Gastroesophageal sphincter (tissue), 4 donors: ENCODE data around the gene UBA6. TPM values are rescaled to one million over a fixed set of nuclear protein-coding genes. Genes with fewer than 3 reads are reported as not detected.
"Not testable (repeated sequence)": the region's sequence is repeated elsewhere in the genome, so short reads cannot be mapped to it uniquely, and the experiment has no call there.

Experiments
- ATAC-seq: fragments of 150-250 bp; one replicate; pipeline ENCODE4 v1.9.1; 2016; ENCODE audit warnings: mild to moderate bottlenecking, moderate library complexity
- H3K27ac ChIP-seq, 4 donors: fragments of 200-600 bp; sonication (generic) in 3 of 4; 1 replicate in 3 of 4; 2 replicates in 1 of 4; pipeline ENCODE4 v1.5.1; 2016 to 2019
- H3K27me3 ChIP-seq: fragments of 200-600 bp; sonication (generic); one replicate; pipeline ENCODE4 v1.5.1; 2019
- H3K36me3 ChIP-seq, 2 donors: fragments of 200-600 bp; sonication (generic); one replicate each; pipeline ENCODE4 v1.5.1; 2019; ENCODE audit warnings: control low read depth in 1 of 2
- H3K4me1 ChIP-seq, 3 donors: fragments of 200-600 bp; sonication (generic); 1 replicate in 2 of 3; 2 replicates in 1 of 3; pipeline ENCODE4 v1.5.1; 2016 to 2019; ENCODE audit warnings: control low read depth in 2 of 3
- H3K4me3 ChIP-seq, 2 donors: fragments of 200-600 bp; sonication (generic); one replicate each; pipeline ENCODE4 v1.5.1; 2019; ENCODE audit warnings: mild to moderate bottlenecking in 1 of 2, moderate library complexity in 1 of 2
- H3K9me3 ChIP-seq, 3 donors: fragments of 200-600 bp; sonication (generic); one replicate each; pipeline ENCODE4 v1.5.1; 2017 to 2019; ENCODE audit warnings: control low read depth in 2 of 3
- CTCF ChIP-seq, 4 experiments: fragments of 200-600 bp in 2 of 4; fragments of 450-650 bp in 2 of 4; sonication (generic) in 1 of 4; IDR thresholded peaks; one replicate each; pipeline ENCODE4 v1.5.1; 2017 to 2019; ENCODE audit warnings: antibody characterized with exemption in 4 of 4, mild to moderate bottlenecking in 2 of 4, moderate library complexity in 2 of 4
- EP300 ChIP-seq: sonication (generic); formaldehyde crosslinking; IDR thresholded peaks from one replicate; pipeline ENCODE4 v1.6.1; 2017; ENCODE audit warnings: antibody characterized with exemption, mild to moderate bottlenecking
- POLR2A ChIP-seq, 2 donors: fragments of 450-650 bp; IDR thresholded peaks; one replicate each; pipeline ENCODE4 v1.6.1; 2017; ENCODE audit warnings: antibody characterized with exemption in 2 of 2, mild to moderate bottlenecking in 2 of 2, moderate library complexity in 1 of 2
- POLR2AphosphoS5 ChIP-seq: sonication (generic); formaldehyde crosslinking; IDR thresholded peaks from one replicate; pipeline ENCODE4 v1.6.1; 2017; ENCODE audit warnings: antibody characterized with exemption
- WGBS, 2 donors: methylation state at CpG; one replicate each; pipeline ENCODE4 v1.1.5; 2018; ENCODE audit warnings: low coverage in 1 of 2; 5-methylcytosine and 5-hydroxymethylcytosine counted together
- total RNA-seq, 4 donors: library from RNA; depleted of rRNA; stranded (reverse); fragments of >200 nt; gene quantifications; one replicate each; pipeline ENCODE4 v1.1.0, GENCODE V29; 2016

The UBA6 gene
- total RNA-seq, 4 donors from 2014 or later: 29.9 to 87.6 (median 46.7) TPM

- WGBS, 2 donors: 100% methylated on average over 1 to 2 of the region's 2 CpGs
- Histone ChIP-seq H3K27me3 (no peaks in the 10 kb centered on the region), H3K4me3 (no peak overlapping the region), H3K27ac (no peak overlapping the region), H3K9me3 (no peaks in the 10 kb centered on the region), H3K36me3 (peaks cover 0 to 76% of the 10 kb centered on the region in 2 donors), H3K4me1 (no peaks in the 10 kb centered on the region)
- no peak for ATAC-seq
- TF ChIP-seq POLR2A (IDR thresholded peaks at IDR 0.05): no peak
- TF ChIP-seq CTCF (IDR thresholded peaks at IDR 0.05): no peak
Measured at GRCh38 chr4:67659065-67659464, 41.9 kb downstream of the UBA6 start.

GRCh38 chr4:67658302-67658701, 42.7 kb downstream of the UBA6 start:
- H3K4me3 ChIP-seq: no peak overlapping the region
- H3K27ac ChIP-seq: no peak overlapping the region
- H3K27me3 ChIP-seq: no peaks in the 10 kb centered on the region
- H3K4me1 ChIP-seq: no peaks in the 10 kb centered on the region
- WGBS, 2 donors: 90 to 94% methylated on average over 2 to 3 of the region's 3 CpGs
- peaks cover 0 to 76% of the 10 kb centered on the region in 2 donors for H3K36me3 ChIP-seq
- no peaks in the 10 kb centered on the region for H3K9me3 ChIP-seq
- ATAC-seq: no peak
- TF ChIP-seq EP300: no peak
- no peak for TF ChIP-seq CTCF (IDR thresholded peaks at IDR 0.05)
- TF ChIP-seq POLR2AphosphoS5: no peak
- no peak for TF ChIP-seq POLR2A (IDR thresholded peaks at IDR 0.05)

- H3K27ac ChIP-seq: no peak overlapping the region
- H3K27me3 ChIP-seq: no peaks in the 10 kb centered on the region
- H3K4me1 ChIP-seq: no peaks in the 10 kb centered on the region
- no peak overlapping the region for H3K4me3 ChIP-seq
- peaks cover 0 to 65% of the 10 kb centered on the region in 2 donors for H3K36me3 ChIP-seq
- ATAC-seq: no peak
- no peaks in the 10 kb centered on the region for H3K9me3 ChIP-seq
- TF ChIP-seq EP300: no peak
- TF ChIP-seq POLR2AphosphoS5: no peak
- no peak for TF ChIP-seq POLR2A (IDR thresholded peaks at IDR 0.05)
- no peak for TF ChIP-seq CTCF (IDR thresholded peaks at IDR 0.05)
Measured at GRCh38 chr4:67651536-67651935, 49.4 kb downstream of the UBA6 start.

GRCh38 chr4:67638136-67638535, 62.8 kb downstream of the UBA6 start:
- Histone ChIP-seq H3K9me3 (no peaks in the 10 kb centered on the region), H3K4me3 (no peak overlapping the region), H3K4me1 (no peaks in the 10 kb centered on the region), H3K27ac (no peak overlapping the region), H3K27me3 (no peaks in the 10 kb centered on the region), H3K36me3 (peaks cover 0 to 52% of the 10 kb centered on the region in 2 donors)
- 82 to 100% methylated on average over 1 to 5 of the region's 5 CpGs for WGBS, 2 donors
- ATAC-seq: no peak
- TF ChIP-seq EP300: no peak
- no peak for TF ChIP-seq CTCF (IDR thresholded peaks at IDR 0.05)
- no peak for TF ChIP-seq POLR2A (IDR thresholded peaks at IDR 0.05)
- no peak for TF ChIP-seq POLR2AphosphoS5

- H3K9me3 ChIP-seq, ATAC-seq, H3K4me3 ChIP-seq, H3K27me3 ChIP-seq, H3K4me1 ChIP-seq, H3K27ac ChIP-seq: not testable (repeated sequence)
- H3K36me3 ChIP-seq: peaks cover 0 to 63% of the 10 kb centered on the region in 2 donors
- no CpG with 5 or more reads among the region's 30 CpGs for WGBS, 2 donors
Measured at GRCh38 chr4:67636978-67637377, 64.0 kb downstream of the UBA6 start.

GRCh38 chr4:67635331-67635730, 65.6 kb downstream of the UBA6 start:
- no peak for TF ChIP-seq CTCF (IDR thresholded peaks at IDR 0.05)
- TF ChIP-seq POLR2A (IDR thresholded peaks at IDR 0.05): no peak
- no peak for TF ChIP-seq POLR2AphosphoS5
- TF ChIP-seq EP300: no peak
- no peak overlapping the region for H3K27ac ChIP-seq
- H3K9me3 ChIP-seq: no peaks in the 10 kb centered on the region
- ATAC-seq: no peak
- 90 to 100% methylated on average over 2 of the region's 2 CpGs for WGBS, 2 donors
- no peaks in the 10 kb centered on the region for H3K4me1 ChIP-seq
- peaks cover 5 to 78% of the 10 kb centered on the region in 2 donors for H3K36me3 ChIP-seq
- H3K27me3 ChIP-seq: no peaks in the 10 kb centered on the region
- no peak overlapping the region for H3K4me3 ChIP-seq
